Effector CD4-positive, alpha-beta T cell (primary cell): ENCODE data around the gene TUBB8B. TPM values are rescaled to one million over a fixed set of nuclear protein-coding genes. Genes with fewer than 3 reads are reported as not detected.
"Not testable (repeated sequence)": the region's sequence is repeated elsewhere in the genome, so short reads cannot be mapped to it uniquely, and the experiment has no call there.

Source experiments
- DNase-seq: peaks from one replicate; pipeline ENCODE4 v3.0.0-alpha.2; 2020
- total RNA-seq: gene quantifications from one replicate; lab custom pipeline; 2026; lab: John Stamatoyannopoulos, UW

The TUBB8B gene
- total RNA-seq: not detected

DNA sequence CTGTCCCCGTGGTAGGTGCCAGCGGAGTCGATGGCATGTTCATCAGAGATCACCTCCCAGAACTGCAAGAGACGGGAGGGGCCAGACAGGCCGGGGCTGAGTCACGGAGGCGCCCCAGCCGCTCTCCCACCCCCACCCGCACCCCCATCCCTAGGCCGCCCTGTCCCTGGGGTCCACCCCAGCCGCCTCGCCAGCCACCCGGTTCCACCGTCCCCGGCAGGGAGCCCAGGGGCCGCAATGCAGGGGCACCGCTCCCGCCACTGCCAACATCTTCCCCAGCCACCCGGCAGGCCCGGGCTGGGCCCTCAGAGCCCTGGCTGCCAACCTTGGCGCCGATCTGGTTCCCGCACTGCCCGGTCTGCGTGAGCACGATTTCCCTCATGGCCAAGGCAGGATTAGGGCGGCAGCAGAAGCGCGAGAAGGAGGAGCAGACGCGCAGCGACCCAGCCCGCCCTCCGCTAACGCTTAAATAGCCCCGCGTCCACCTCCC is at the start of gene TUBB8B:
Gene TUBB8B, minus strand, starts transcription at position 440 of the 490 bp plus-strand sequence. Its CDS starts 58 bp downstream, at position 382.
- DNase-seq: not testable (repeated sequence)

GRCh38 chr18:97252-97914 is 48.0 kb upstream of the TUBB8B start:
- not testable (repeated sequence) for DNase-seq

DNA sequence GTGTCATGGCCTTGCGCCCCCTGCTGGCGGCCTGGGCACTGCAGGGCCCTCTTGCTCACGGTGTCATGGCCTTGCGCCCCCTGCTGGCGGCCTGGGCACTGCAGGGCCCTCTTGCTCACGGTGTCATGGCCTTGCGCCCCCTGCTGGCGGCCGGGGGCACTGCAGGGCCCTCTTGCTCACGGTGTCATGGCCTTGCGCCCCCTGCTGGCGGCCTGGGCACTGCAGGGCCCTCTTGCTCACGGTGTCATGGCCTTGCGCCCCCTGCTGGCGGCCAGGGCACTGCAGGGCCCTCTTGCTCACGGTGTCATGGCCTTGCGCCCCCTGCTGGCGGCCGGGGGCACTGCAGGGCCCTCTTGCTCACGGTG is 47.3 kb upstream of the TUBB8B start:
- DNase-seq: not testable (repeated sequence)

- peak; percentile 49 for DNase-seq
Observed at GRCh38 chr18:96101-96766, 46.8 kb upstream of the TUBB8B start.

- peak; percentile 8 for DNase-seq
Observed at GRCh38 chr18:95580-95979, 46.2 kb upstream of the TUBB8B start.

DNA sequence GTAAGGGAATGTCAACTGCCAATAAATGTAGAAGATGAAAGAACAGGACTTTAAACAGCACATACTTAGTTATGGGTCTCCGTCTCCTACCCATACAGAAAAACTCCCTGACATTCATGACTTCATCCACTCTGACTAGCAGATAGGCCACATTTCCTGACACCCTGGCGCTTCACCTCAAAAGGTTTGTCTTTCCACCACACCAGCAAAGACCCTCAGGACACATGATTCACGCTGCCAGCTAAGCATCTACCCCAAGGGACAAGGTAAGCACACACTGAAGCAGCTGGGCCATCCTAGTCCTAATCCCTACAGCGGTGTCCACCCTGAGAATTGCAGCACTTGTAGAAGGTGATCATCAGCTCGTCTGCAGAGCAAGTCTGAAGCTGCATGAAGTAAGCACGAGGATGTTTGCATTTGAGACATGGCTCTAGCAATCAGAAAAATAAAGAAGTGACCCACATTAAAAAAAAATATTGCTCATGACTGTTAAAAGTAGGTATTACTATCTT is 44.5 kb upstream of the TUBB8B start:
- not testable (repeated sequence) for DNase-seq

DNA sequence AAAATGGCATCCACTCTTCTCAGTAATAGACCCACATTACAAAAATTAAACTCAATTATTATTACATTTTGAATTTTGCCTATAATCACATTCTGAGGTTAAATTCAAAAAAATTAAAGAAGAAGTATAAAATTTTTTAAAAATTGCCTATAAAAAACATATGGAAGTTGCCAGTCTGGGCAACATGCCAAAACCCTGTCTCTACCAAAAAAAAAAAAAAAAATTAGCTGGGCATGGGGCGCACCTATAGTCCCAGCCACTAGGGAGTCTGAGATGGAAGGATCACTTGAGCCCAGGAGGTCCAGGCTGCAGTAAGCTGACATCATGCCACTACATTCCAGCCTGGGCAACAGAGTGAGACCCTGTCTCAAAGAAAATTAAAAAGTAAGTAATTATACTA is 42.1 kb upstream of the TUBB8B start:
- not testable (repeated sequence) for DNase-seq

DNA sequence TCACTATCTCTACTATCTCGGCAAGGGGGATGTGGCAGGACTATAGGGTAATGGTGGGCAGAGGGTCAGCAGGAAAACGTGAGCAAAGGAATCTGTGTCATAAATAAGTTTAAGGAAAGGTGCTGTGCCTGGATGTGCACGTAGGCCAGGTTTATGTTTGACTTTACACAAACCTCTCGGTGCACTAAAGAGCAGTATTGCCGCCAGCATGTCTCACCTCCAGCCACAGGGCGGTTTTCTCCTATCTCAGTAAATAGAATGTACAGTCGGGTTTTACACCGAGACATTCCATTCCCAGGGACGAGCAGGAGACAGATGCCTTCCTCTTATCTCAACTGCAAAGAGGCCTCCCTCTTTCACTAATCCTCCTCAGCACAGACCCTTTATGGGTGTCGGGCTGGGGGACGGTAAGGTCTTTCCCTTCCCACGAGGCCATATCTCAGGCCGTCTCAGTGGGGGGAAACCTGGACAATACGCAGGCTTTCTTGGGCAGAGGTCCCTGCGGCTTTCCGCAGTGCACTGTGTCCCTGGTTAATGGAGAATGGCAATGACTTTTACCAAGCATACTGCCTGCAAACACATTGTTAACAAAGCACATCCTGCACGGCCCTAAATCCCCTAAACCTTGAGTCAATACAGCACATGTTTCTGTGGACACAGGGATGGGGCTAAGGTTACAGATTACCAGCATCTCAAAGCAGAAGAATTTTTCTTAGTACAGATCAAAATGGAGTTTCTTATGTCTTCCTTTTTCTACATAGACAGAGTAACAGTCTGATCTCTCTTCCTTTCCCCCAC is 41.2 kb upstream of the TUBB8B start:
- DNase-seq: not testable (repeated sequence)

DNA sequence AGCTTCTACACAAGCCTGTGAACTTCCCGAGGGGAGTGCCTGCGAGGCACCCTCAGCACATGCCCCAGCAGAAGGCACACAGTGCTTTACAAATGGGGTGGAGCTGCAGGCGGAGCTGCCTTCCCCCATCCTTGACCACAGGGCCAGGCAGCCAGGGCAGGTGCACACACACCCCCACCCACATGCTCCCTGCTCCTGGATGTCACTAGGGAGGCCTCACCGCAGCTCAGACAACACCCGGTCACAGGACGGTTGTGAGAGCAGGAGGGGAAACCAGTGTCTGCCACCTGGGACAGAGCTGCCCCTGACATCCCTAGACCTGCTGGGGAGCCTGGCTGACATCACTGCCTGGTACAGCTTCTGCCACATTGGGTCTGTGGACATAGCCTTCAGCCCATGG is 39.7 kb upstream of the TUBB8B start:
- not testable (repeated sequence) for DNase-seq

DNA sequence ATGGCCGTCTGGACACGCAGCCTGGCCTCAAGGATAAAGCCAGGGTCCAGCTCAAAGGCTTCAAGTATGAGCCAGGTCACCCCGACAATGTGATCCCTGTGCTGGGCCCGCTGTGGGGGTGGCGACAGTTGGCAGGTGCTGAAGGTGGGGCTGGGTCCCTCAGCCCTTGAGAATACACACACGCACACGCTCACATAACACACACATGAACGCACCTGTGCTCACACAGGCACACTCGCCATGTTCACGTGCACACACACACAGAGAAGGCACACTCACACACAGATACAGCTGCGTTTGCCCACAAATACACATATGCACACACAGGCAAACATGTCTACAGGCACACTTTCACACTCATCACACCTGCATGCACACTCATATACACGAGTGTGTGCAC is 35.4 kb upstream of the TUBB8B start:
- DNase-seq: not testable (repeated sequence)

DNA sequence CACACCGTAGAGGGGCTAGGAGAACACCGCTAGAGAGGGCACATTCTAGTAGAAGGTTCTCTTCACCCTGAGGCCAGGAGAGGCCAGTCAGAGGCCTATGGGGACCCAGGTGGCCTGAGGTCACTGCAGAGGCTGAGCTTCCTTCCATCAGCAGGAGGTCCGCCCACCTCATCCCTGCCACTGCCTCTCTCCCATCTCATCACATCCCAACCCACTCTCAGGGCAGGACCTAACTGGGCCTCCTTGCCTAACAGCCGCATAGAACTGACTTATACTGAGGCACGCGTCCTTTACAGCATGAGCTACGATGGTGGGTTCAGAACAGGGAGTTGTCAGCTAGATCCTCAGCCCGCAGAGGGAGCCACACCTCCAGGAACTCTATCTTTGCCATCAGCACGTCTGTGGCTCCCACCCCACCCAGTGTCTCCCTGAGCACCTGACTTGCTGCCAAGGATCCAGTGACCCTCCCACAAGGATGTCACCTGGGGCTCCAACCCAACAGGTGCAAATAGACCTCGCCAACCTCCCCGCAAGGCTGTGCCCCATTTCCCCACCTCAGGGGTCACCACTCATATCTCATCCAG is 33.3 kb upstream of the TUBB8B start:
- not testable (repeated sequence) for DNase-seq

GRCh38 chr18:80881-81280 is 31.5 kb upstream of the TUBB8B start:
- DNase-seq: not testable (repeated sequence)

GRCh38 chr18:80202-80601 is 30.8 kb upstream of the TUBB8B start:
- not testable (repeated sequence) for DNase-seq

- not testable (repeated sequence) for DNase-seq
Observed at GRCh38 chr18:75525-76160, 26.2 kb upstream of the TUBB8B start.

GRCh38 chr18:73181-73777 is 23.9 kb upstream of the TUBB8B start:
- DNase-seq: not testable (repeated sequence)

DNA sequence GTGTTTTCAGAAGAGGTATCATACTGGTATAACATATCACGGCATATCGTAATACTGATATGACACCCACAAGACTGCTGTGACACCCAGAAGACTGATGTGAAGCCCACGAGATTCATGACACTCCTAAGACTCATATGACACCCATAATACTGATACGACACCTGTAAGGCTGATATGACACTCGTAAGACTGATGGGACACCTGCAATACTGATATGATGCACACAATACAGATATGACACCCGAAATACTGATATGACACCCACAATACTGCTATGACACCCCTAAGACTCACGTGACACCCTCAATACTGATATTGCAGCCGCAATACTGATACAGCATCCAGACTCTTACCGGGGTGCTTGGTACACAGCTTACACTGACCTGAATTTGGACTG is 18.3 kb upstream of the TUBB8B start:
- not testable (repeated sequence) for DNase-seq

DNA sequence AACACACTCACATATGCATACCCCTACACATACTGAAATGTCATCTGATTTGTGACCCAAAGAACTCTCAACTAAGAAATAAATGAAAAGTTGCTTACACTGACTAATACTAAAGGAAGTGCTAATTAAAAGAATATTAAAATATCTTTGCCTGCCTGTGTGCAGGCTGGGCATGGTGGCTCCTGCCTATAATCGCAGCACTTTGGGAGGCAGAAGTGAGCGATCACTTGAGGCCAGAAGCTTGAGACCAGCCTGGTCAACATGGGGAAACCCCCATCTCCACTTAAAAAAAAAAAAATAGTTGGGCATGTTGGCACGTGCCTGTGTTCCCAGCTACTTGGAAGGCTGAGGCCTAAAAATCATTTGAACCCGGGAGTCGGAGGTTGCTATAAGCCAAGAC is 14.9 kb upstream of the TUBB8B start:
- not testable (repeated sequence) for DNase-seq

- DNase-seq: not testable (repeated sequence)
Observed at GRCh38 chr18:63656-64055, 14.2 kb upstream of the TUBB8B start.

- DNase-seq: not testable (repeated sequence)
Observed at GRCh38 chr18:54388-54787, 5.0 kb upstream of the TUBB8B start.

DNA sequence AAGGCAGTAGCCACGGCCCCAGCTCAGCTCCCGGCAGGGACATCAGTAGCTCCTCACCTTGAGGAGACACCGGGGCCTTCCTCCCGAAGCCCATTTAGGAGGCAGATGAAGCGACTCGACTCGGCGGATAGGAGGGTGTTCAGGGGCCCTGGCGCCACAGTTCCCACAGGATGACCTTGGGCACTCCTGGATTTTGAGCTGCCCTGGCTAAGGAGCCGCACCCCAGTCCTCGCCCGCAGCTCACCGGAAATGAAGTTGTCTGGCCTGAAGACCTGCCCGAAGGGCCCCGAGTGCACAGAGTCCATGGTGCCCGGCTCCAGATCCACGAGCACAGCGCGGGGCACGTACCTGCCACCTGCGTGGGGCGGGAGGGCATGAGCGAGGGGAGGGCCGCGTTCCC is 719 bp downstream of the TUBB8B start:
- not testable (repeated sequence) for DNase-seq

DNA sequence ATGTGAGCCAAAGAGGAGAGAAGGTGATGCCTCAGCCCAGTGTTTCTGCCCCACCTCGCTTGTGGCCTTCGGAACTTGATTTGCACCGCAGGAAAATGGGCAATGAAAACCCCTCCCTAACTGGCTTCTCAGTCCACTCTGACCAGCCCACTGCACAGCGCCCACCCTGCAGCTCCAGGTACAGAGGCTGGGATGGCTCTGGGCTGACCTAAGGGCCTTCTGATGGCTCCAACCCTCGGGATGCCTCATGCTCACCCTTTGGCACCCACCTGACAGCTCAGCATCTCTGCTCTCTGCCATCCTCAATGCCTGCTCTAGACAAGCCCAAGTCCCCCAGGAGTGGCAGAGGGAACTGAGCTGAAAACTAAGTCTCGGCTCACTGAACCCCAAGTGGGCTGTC is 36.2 kb downstream of the TUBB8B start:
- DNase-seq: not testable (repeated sequence)

- DNase-seq: not testable (repeated sequence)
Observed at GRCh38 chr18:12773-13172, 36.6 kb downstream of the TUBB8B start.
